IMR-90 (cell line): ENCODE data around the gene ETFDH. TPM values are rescaled to one million over a fixed set of nuclear protein-coding genes. Genes with fewer than 3 reads are reported as not detected.

Experiments used
- ATAC-seq: fragments of 200-7000 bp; cut with Tn5 transposase; 2 replicates; pipeline ENCODE4 v1.9.1; 2020; ENCODE audit warnings: low read depth, mild to moderate bottlenecking, moderate library complexity
- BruUV-seq: library from RNA; stranded (reverse); fragments of 400-500 nt; replicated peaks from 2 replicates; lab custom pipeline; 2021; lab: Mats Ljungman, UMichigan
- CTCF ChIA-PET: fragments of 300-600 bp; formaldehyde crosslinking; extraction: SDS; loops from one replicate; lab custom pipeline; 2021; ENCODE audit warnings: antibody characterized with exemption; lab: Yijun Ruan, JAX
- POLR2A ChIA-PET: fragments of 300-600 bp; sonication (Branson Sonifier 250); formaldehyde crosslinking; loops from one replicate; lab custom pipeline; 2022; ENCODE audit warnings: antibody characterized with exemption; ENCODE audit not compliant: unreplicated experiment; lab: Charles Lee
- DNase-seq: peaks from one replicate; pipeline ENCODE4 v3.0.0; 2013
- H2AFZ ChIP-seq: replicated peaks from 2 replicates; pipeline ENCODE3; 2013; ENCODE audit warnings: low read length, mild to moderate bottlenecking; ENCODE audit not compliant: poor library complexity
- H2AK5ac ChIP-seq: 2 replicates; pipeline ENCODE4 v1.6.1; 2013; ENCODE audit warnings: low read depth, low read length, inconsistent platforms
- H2AK9ac ChIP-seq: replicated peaks from 2 replicates; pipeline ENCODE3; 2013; ENCODE audit warnings: mild to moderate bottlenecking, low read depth, low read length, moderate library complexity; ENCODE audit not compliant: poor library complexity
- H2BK120ac ChIP-seq: 2 replicates; pipeline ENCODE4 v1.6.1; 2013; ENCODE audit warnings: low read depth, low read length, inconsistent platforms
- H2BK15ac ChIP-seq: 3 replicates; pipeline ENCODE4 v1.6.1; 2013; ENCODE audit warnings: low read depth, low read length, inconsistent platforms
- H2BK20ac ChIP-seq: 2 replicates; pipeline ENCODE4 v1.6.1; 2013; ENCODE audit warnings: low read depth, mild to moderate bottlenecking, inconsistent platforms, low read length, moderate library complexity
- H2BK5ac ChIP-seq: 2 replicates; pipeline ENCODE4 v1.6.1; 2013; ENCODE audit warnings: mild to moderate bottlenecking, low read depth, low read length, inconsistent platforms; ENCODE audit not compliant: poor library complexity, severe bottlenecking
- H3K14ac ChIP-seq: replicated peaks from 2 replicates; pipeline ENCODE4 v1.6.1; 2013; ENCODE audit warnings: low read depth, low read length, inconsistent platforms
- H3K18ac ChIP-seq: 2 replicates; pipeline ENCODE4 v1.6.1; 2013; ENCODE audit warnings: low read depth, low read length, control low read depth
- H3K23ac ChIP-seq: 2 replicates; pipeline ENCODE4 v1.6.1; 2013; ENCODE audit warnings: low read depth, low read length, inconsistent platforms
- H3K27ac ChIP-seq: 2 replicates; pipeline ENCODE4 v1.5.1; 2013; ENCODE audit warnings: mild to moderate bottlenecking, control low read depth, low read length; ENCODE audit not compliant: insufficient read depth
- H3K27me3 ChIP-seq: 2 replicates; pipeline ENCODE4 v1.6.1; 2013; ENCODE audit warnings: low read length; ENCODE audit not compliant: control insufficient read depth, insufficient read depth
- H3K36me3 ChIP-seq: 2 replicates; pipeline ENCODE4 v1.6.1; 2013; ENCODE audit warnings: low read length, mixed read lengths; ENCODE audit not compliant: control insufficient read depth, insufficient read depth
- H3K4ac ChIP-seq: 2 replicates; pipeline ENCODE4 v1.6.1; 2013; ENCODE audit warnings: low read depth, low read length, inconsistent platforms
- H3K4me1 ChIP-seq: 2 replicates; pipeline ENCODE4 v1.6.1; 2013; ENCODE audit warnings: low read length, mixed read lengths; ENCODE audit not compliant: control insufficient read depth, insufficient read depth
- H3K4me2 ChIP-seq: 2 replicates; pipeline ENCODE4 v1.6.1; 2013; ENCODE audit warnings: low read depth, mild to moderate bottlenecking, control low read depth, low read length, moderate library complexity
- H3K4me3 ChIP-seq: 2 replicates; pipeline ENCODE4 v1.5.1; 2013; ENCODE audit warnings: low read depth, mild to moderate bottlenecking, control low read depth, low read length, moderate library complexity; ENCODE audit not compliant: insufficient read depth
- H3K56ac ChIP-seq: 2 replicates; pipeline ENCODE4 v1.6.1; 2013; ENCODE audit warnings: low read length, inconsistent platforms; ENCODE audit not compliant: insufficient read depth; ENCODE audit errors: extremely low read depth
- H3K79me1 ChIP-seq, 2 experiments: 2 replicates each; pipeline ENCODE4 v1.6.1; 2013; ENCODE audit warnings: low read length in 2 of 2, inconsistent platforms in 1 of 2, low read depth in 1 of 2
- H3K9ac ChIP-seq: 2 replicates; pipeline ENCODE4 v1.6.1; 2013; ENCODE audit warnings: low read depth, low read length, control low read depth
- H3K9me1 ChIP-seq: 2 replicates; pipeline ENCODE4 v1.6.1; 2013; ENCODE audit warnings: low read length, inconsistent platforms; ENCODE audit not compliant: insufficient read depth
- H3K9me3 ChIP-seq: 2 replicates; pipeline ENCODE4 v1.6.1; 2013; ENCODE audit warnings: low read length; ENCODE audit not compliant: control insufficient read depth, insufficient read depth
- H4K20me1 ChIP-seq: 2 replicates; pipeline ENCODE4 v1.6.1; 2013; ENCODE audit warnings: low read length, inconsistent platforms; ENCODE audit not compliant: insufficient read depth
- H4K5ac ChIP-seq: 2 replicates; pipeline ENCODE4 v1.6.1; 2013; ENCODE audit warnings: mild to moderate bottlenecking, low read depth, low read length, control low read depth
- H4K8ac ChIP-seq, 2 experiments: 2 replicates each; pipeline ENCODE4 v1.6.1; 2013; ENCODE audit warnings: low read depth in 2 of 2, low read length in 2 of 2, control low read depth in 1 of 2, inconsistent platforms in 1 of 2
- H4K91ac ChIP-seq: 2 replicates; pipeline ENCODE4 v1.6.1; 2013; ENCODE audit warnings: low read depth, low read length, inconsistent platforms; ENCODE audit not compliant: insufficient read depth
- BHLHE40 ChIP-seq: fragments of 150-350 bp; IDR thresholded peaks from 2 replicates; pipeline ENCODE4 v1.6.1; 2016; ENCODE audit warnings: mild to moderate bottlenecking, low read depth, low read length
- CEBPB ChIP-seq: IDR thresholded peaks from 2 replicates; pipeline ENCODE4 v1.6.1; 2012; ENCODE audit warnings: low read depth, low read length, improper control_type of control experiment
- CHD1 ChIP-seq: IDR thresholded peaks from 2 replicates; pipeline ENCODE4 v1.6.1; 2012; ENCODE audit warnings: low read depth, low read length, improper control_type of control experiment
- ELK1 ChIP-seq: fragments of 150-350 bp; IDR thresholded peaks from 2 replicates; pipeline ENCODE4 v1.6.1; 2016; ENCODE audit warnings: low read depth, mild to moderate bottlenecking, low read length, moderate library complexity, borderline replicate concordance
- FOS ChIP-seq: fragments of 150-350 bp; IDR thresholded peaks from 2 replicates; pipeline ENCODE4 v1.6.1; 2016; ENCODE audit warnings: low read depth, low read length
- MAFK ChIP-seq: IDR thresholded peaks from 2 replicates; pipeline ENCODE4 v1.6.1; 2012; ENCODE audit warnings: low read depth, low read length, improper control_type of control experiment
- MAZ ChIP-seq: IDR thresholded peaks from 2 replicates; pipeline ENCODE4 v1.6.1; 2012; ENCODE audit warnings: low read depth, mild to moderate bottlenecking, low read length, improper control_type of control experiment, moderate library complexity, borderline replicate concordance
- MXI1 ChIP-seq: IDR thresholded peaks from 2 replicates; pipeline ENCODE4 v1.6.1; 2012; ENCODE audit warnings: low read depth, mild to moderate bottlenecking, low read length, moderate library complexity, borderline replicate concordance
- NFE2L2 ChIP-seq: fragments of 150-350 bp; IDR thresholded peaks from 2 replicates; pipeline ENCODE4 v1.6.1; 2016; ENCODE audit warnings: low read depth, mild to moderate bottlenecking, low read length
- POLR2A ChIP-seq: IDR thresholded peaks from 2 replicates; pipeline ENCODE4 v1.6.1; 2012; ENCODE audit warnings: mild to moderate bottlenecking, low read depth, low read length
- RAD21 ChIP-seq: IDR thresholded peaks from 2 replicates; pipeline ENCODE4 v1.6.1; 2012; ENCODE audit warnings: low read length, improper control_type of control experiment
- RCOR1 ChIP-seq: IDR thresholded peaks from 2 replicates; pipeline ENCODE4 v1.6.1; 2012; ENCODE audit warnings: mild to moderate bottlenecking, low read length, improper control_type of control experiment; ENCODE audit not compliant: insufficient replicate concordance
- RFX5 ChIP-seq: IDR thresholded peaks from 2 replicates; pipeline ENCODE4 v1.8.0; 2012; ENCODE audit warnings: low read depth, mild to moderate bottlenecking, low read length, moderate library complexity
- SMC3 ChIP-seq: fragments of 150-350 bp; IDR thresholded peaks from 2 replicates; pipeline ENCODE4 v1.6.1; 2016; ENCODE audit warnings: low read depth, mild to moderate bottlenecking, antibody characterized with exemption, low read length, moderate library complexity
- WGBS, 2 experiments: methylation state at CpG; one replicate each; pipeline versions ENCODE4 v1.1.5 to v1.1.7; 2013; ENCODE audit warnings: missing lambda C conversion rate in 2 of 2; ENCODE audit not compliant: insufficient read length in 1 of 2; ENCODE audit errors: extremely low coverage in 2 of 2; 5-methylcytosine and 5-hydroxymethylcytosine counted together
- dilution Hi-C: fragments of 300-500 bp; cut with HindIII; formaldehyde crosslinking; loops from one replicate; pipeline ENCODE4 v1.14.3; 2018; ENCODE audit warnings: low sequenced_read_pairs; ENCODE audit not compliant: unreplicated experiment
- in situ Hi-C: fragments of 300-500 bp; cut with MboI; formaldehyde crosslinking; loops from 3 replicates; pipeline ENCODE4 v1.14.3; 2019; ENCODE audit warnings: low sequenced_read_pairs, inconsistent platforms, mixed read lengths
- intact Hi-C: fragments of 100-400 bp; cut with micrococcal nuclease; formaldehyde crosslinking; loops from 2 replicates; pipeline ENCODE4 v1.10.0; 2022
- polyA plus RNA-seq, 3 experiments: library from polyadenylated mRNA; depleted of rRNA; stranded (reverse); fragments of >200 nt; gene quantifications; 2 replicates each; pipeline ENCODE4 v1.2.3, GENCODE V29; 2012; ENCODE audit warnings: low replicate concordance in 1 of 3
- total RNA-seq: library from RNA; depleted of rRNA; stranded (reverse); fragments of >200 nt; gene quantifications from 2 replicates; pipeline ENCODE4 v1.2.3, GENCODE V29; 2012
- TF ChIP-seq, protein P1 (sequence below): fragments of 150-350 bp; IDR thresholded peaks from 2 replicates; pipeline ENCODE4 v1.6.1; 2017; ENCODE audit warnings: mild to moderate bottlenecking, antibody characterized with exemption, low read length, low read depth
- TF ChIP-seq, protein P2 (sequence below): conservative IDR thresholded peaks from 2 replicates; pipeline ENCODE4 v1.5.1; 2012; ENCODE audit warnings: mild to moderate bottlenecking, low read depth, low read length, improper control_type of control experiment

The ETFDH gene
- total and polyA plus RNA-seq, 2 of the 4 experiments (the other 2 are of a cell fraction), result 14.0 to 19.1 TPM

DNA sequence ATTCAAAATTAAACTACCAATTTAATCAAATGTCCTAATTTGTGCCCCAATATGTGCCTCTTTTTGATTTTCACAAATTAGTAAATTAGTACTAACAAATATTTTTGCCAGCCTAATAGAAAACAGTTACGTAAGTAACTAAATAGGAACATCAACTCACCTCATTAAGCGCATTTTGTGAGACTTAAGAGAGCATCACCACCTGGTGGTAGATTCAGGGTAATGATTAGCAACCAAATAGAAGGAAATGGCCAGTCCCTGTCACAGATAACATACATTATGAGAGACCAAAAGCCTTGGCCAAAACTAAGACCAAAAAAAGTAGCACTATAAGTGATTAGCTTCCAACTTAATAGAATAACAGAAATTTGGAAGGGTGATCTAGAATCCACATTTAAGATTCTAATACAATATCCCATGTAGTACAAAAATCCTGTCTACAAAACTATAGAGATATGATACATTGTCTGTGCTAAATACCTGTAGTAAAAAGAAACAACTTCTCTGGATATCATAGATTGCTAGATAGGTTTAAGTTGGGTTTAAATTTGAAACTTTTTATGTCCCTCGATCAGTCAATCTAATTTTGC lies 47.1 kb upstream of the ETFDH start:
- Histone ChIP-seq H3K27ac (no peak overlapping the region), H2BK5ac (no peak overlapping the region), H2BK20ac (no peak overlapping the region), H2AK9ac (no peak overlapping the region), H3K4me3 (no peak overlapping the region), H3K4me2 (no peak overlapping the region), H3K14ac (no peak overlapping the region), H3K4me1 (no peaks in the 10 kb centered on the region), H3K9me3 (no peaks in the 10 kb centered on the region), H3K9ac (no peak overlapping the region), H3K9me1 (no peaks in the 10 kb centered on the region), H3K56ac (no peak overlapping the region), H3K23ac (no peak overlapping the region), H2BK120ac (no peak overlapping the region), H4K20me1 (no peaks in the 10 kb centered on the region), H3K27me3 (no peaks in the 10 kb centered on the region; the same call in 1 of the 2 replicates), H2AK5ac (no peak overlapping the region), H3K4ac (no peak overlapping the region), H4K8ac (no peak overlapping the region), H3K79me1 (no peaks in the 10 kb centered on the region), H2BK15ac (no peak overlapping the region), H2AFZ (no peak overlapping the region), H4K91ac (no peak overlapping the region), H3K36me3 (no peaks in the 10 kb centered on the region), H4K5ac (no peak overlapping the region), H3K18ac (no peak overlapping the region)
- no CpG with 5 or more reads among the region's 3 CpGs for WGBS, 2 experiments
- ChIA-PET CTCF (interaction anchor here (0.7 to 2.7 kb wide), 4 partner anchors 50 to 370 kb away, joined by 3 to 11 read pairs (median 4); no protein-coding TSS in a partner anchor), POLR2A (no interaction called here)
- intact Hi-C loops, result loop anchor here (1.0 to 5.0 kb wide), 4 partner anchors 215 to 633 kb away; no protein-coding TSS in a partner anchor
- ATAC-seq (peak; percentile 79), DNase-seq (peak; percentile 73)
- TF ChIP-seq, protein P1, sequence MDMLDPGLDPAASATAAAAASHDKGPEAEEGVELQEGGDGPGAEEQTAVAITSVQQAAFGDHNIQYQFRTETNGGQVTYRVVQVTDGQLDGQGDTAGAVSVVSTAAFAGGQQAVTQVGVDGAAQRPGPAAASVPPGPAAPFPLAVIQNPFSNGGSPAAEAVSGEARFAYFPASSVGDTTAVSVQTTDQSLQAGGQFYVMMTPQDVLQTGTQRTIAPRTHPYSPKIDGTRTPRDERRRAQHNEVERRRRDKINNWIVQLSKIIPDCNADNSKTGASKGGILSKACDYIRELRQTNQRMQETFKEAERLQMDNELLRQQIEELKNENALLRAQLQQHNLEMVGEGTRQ, result no peak
- TF ChIP-seq FOS, result no peak
- no peak for TF ChIP-seq CHD1
- TF ChIP-seq NFE2L2, result no peak
- TF ChIP-seq MAZ, result no peak
- no peak for TF ChIP-seq CEBPB
- peak; percentile 95 for TF ChIP-seq SMC3
- no peak for TF ChIP-seq ELK1
- TF ChIP-seq RFX5, result no peak
- no peak for TF ChIP-seq MXI1
- TF ChIP-seq, protein P2, sequence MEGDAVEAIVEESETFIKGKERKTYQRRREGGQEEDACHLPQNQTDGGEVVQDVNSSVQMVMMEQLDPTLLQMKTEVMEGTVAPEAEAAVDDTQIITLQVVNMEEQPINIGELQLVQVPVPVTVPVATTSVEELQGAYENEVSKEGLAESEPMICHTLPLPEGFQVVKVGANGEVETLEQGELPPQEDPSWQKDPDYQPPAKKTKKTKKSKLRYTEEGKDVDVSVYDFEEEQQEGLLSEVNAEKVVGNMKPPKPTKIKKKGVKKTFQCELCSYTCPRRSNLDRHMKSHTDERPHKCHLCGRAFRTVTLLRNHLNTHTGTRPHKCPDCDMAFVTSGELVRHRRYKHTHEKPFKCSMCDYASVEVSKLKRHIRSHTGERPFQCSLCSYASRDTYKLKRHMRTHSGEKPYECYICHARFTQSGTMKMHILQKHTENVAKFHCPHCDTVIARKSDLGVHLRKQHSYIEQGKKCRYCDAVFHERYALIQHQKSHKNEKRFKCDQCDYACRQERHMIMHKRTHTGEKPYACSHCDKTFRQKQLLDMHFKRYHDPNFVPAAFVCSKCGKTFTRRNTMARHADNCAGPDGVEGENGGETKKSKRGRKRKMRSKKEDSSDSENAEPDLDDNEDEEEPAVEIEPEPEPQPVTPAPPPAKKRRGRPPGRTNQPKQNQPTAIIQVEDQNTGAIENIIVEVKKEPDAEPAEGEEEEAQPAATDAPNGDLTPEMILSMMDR, result peak; percentile 82
- TF ChIP-seq RCOR1, result no peak
- TF ChIP-seq RAD21, result peak; percentile 85
- TF ChIP-seq BHLHE40, result no peak
- TF ChIP-seq MAFK, result no peak
- no peak for TF ChIP-seq POLR2A
- dilution Hi-C loops, result no loop called here
- BruUV-seq, result no TSS peak
- in situ Hi-C loops, result loop anchor here (5.0 to 25.0 kb wide), 2 partner anchors 363 to 638 kb away; no protein-coding TSS in a partner anchor
